GM12878 (cell line): Measurements from ENCODE around the gene MYBL2. TPM values are rescaled to one million over a fixed set of nuclear protein-coding genes. Genes with fewer than 3 reads are reported as not detected.

Experiments used
- ATAC-seq: fragments of 200-7000 bp; cut with Tn5 transposase; 3 replicates; pipeline ENCODE4 v1.9.1; 2020; ENCODE audit warnings: mild to moderate bottlenecking, moderate library complexity
- BruUV-seq: library from RNA; stranded (reverse); fragments of 400-500 nt; replicated peaks from 2 replicates; lab custom pipeline; 2021; lab: Mats Ljungman, UMichigan
- CTCF ChIA-PET: fragments of 300-600 bp; sonication (Branson Sonifier 250); formaldehyde crosslinking; extraction: SDS; loops from one replicate; lab custom pipeline; 2021; ENCODE audit warnings: inconsistent platforms; lab: Yijun Ruan, JAX
- POLR2A ChIA-PET: fragments of 350-600 bp; formaldehyde crosslinking; extraction: SDS; loops from one replicate; lab custom pipeline; 2021; ENCODE audit warnings: inconsistent platforms; lab: Charles Lee
- RAD21 ChIA-PET: fragments of 300-600 bp; sonication (Branson Sonifier 250); formaldehyde crosslinking; loops from one replicate; lab custom pipeline; 2023; ENCODE audit warnings: antibody characterized with exemption; ENCODE audit not compliant: unreplicated experiment; lab: Charles Lee
- SMC1A ChIA-PET: fragments of 300-600 bp; sonication (Branson Sonifier 250); formaldehyde crosslinking; loops from one replicate; lab custom pipeline; 2023; ENCODE audit not compliant: unreplicated experiment, uncharacterized antibody; lab: Charles Lee
- DNase-seq: peaks from one replicate; pipeline ENCODE4 v3.0.0-alpha.2; 2011; ENCODE audit warnings: low read depth, low spot score
- FAIRE-seq: peaks from 3 replicates; lab custom pipeline; 2011; peaks lifted over from hg19 to GRCh38; lab: Jason Lieb, UNC
- H2AFZ ChIP-seq: 2 replicates; pipeline ENCODE4 v1.6.0; 2011; ENCODE audit warnings: low read depth, low read length, control low read depth; ENCODE audit not compliant: control insufficient read depth
- H3K27ac ChIP-seq: 2 replicates; pipeline ENCODE4 v1.5.1; 2011; ENCODE audit warnings: control low read depth; ENCODE audit not compliant: control insufficient read depth, insufficient read depth
- H3K27me3 ChIP-seq, 2 experiments: replicated peaks in 1 of 2; 2 replicates each; pipeline versions ENCODE4 v1.6.0 to v1.6.1; 2011; ENCODE audit warnings: low read length in 1 of 2; ENCODE audit not compliant: control insufficient read depth in 2 of 2, insufficient read depth in 2 of 2
- H3K36me3 ChIP-seq, 2 experiments: 2 replicates each; pipeline ENCODE4 v1.5.1; 2011; ENCODE audit warnings: low read length in 1 of 2; ENCODE audit not compliant: control insufficient read depth in 2 of 2, insufficient read depth in 2 of 2
- H3K4me1 ChIP-seq: 2 replicates; pipeline ENCODE4 v1.6.1; 2011; ENCODE audit warnings: mild to moderate bottlenecking, low read length, moderate library complexity, mixed read lengths; ENCODE audit not compliant: control insufficient read depth, insufficient read depth
- H3K4me2 ChIP-seq: 2 replicates; pipeline ENCODE4 v1.6.0; 2011; ENCODE audit warnings: control low read depth; ENCODE audit not compliant: control insufficient read depth, insufficient read depth
- H3K4me3 ChIP-seq: fragments of 200-600 bp; sonication (generic); 2 replicates; pipeline ENCODE4 v1.5.1; 2016
- H3K79me2 ChIP-seq: 2 replicates; pipeline ENCODE4 v1.6.0; 2011; ENCODE audit warnings: low read length; ENCODE audit not compliant: control insufficient read depth, insufficient read depth
- H3K9ac ChIP-seq: 2 replicates; pipeline ENCODE4 v1.8.0; 2011; ENCODE audit warnings: low read length, control low read depth, mixed read lengths; ENCODE audit not compliant: control insufficient read depth, insufficient read depth
- H3K9me3 ChIP-seq: replicated peaks from 3 replicates; pipeline ENCODE4 v1.5.1; 2011; ENCODE audit warnings: mild to moderate bottlenecking, low read length; ENCODE audit not compliant: control insufficient read depth, insufficient read depth
- H4K20me1 ChIP-seq: 2 replicates; pipeline ENCODE4 v1.6.0; 2011; ENCODE audit not compliant: control insufficient read depth, insufficient read depth
- BACH1 ChIP-seq: fragments of 450-650 bp; IDR thresholded peaks from 2 replicates; pipeline ENCODE4 v1.6.1; 2017; ENCODE audit warnings: mild to moderate bottlenecking, borderline replicate concordance
- CREM ChIP-seq: IDR thresholded peaks from 2 replicates; pipeline ENCODE4 v1.6.1; 2014; ENCODE audit warnings: antibody characterized with exemption, low read depth
- PML ChIP-seq: IDR thresholded peaks from 2 replicates; pipeline ENCODE4 v1.6.1; 2012; ENCODE audit warnings: low read length, inconsistent platforms
- POLR2A ChIP-seq: IDR thresholded peaks from 2 replicates; pipeline ENCODE4 v1.6.1; 2011; ENCODE audit warnings: low read depth, mild to moderate bottlenecking, low read length
- WGBS: methylation state at CpG from one replicate; pipeline ENCODE4 v1.1.6; 2016; ENCODE audit warnings: low lambda C conversion rate; ENCODE audit not compliant: insufficient replicate concordance, insufficient coverage; ENCODE audit errors: missing lambda C conversion rate; 5-methylcytosine and 5-hydroxymethylcytosine counted together
- in situ Hi-C: fragments of 300-500 bp; cut with MboI; formaldehyde crosslinking; loops from 9 replicates; pipeline ENCODE4 v1.14.3; 2018; ENCODE audit warnings: mixed read lengths
- intact Hi-C: fragments of 100-400 bp; cut with micrococcal nuclease; formaldehyde crosslinking; loops from one replicate; pipeline ENCODE4 v1.14.2; 2022; ENCODE audit not compliant: unreplicated experiment
- polyA plus RNA-seq, 11 experiments: library from polyadenylated mRNA; depleted of rRNA in 4 of 11; unstranded in 6 of 11; stranded (reverse) in 5 of 11; fragments of >200 nt; fragmentation: Nextera tagmentation in 4 of 11; fragmentation: Illumina TruSeq in 1 of 11; extraction: Ambion mirVana in 4 of 11; extraction: Trizol in 1 of 11; gene quantifications; 1 replicate in 1 of 11; 2 replicates in 10 of 11; pipeline versions ENCODE4 v1.2.1 to v1.2.3, GENCODE V29; 2011 to 2016; ENCODE audit warnings: inconsistent platforms in 2 of 11, missing spikeins in 2 of 11, low read depth in 1 of 11
- total RNA-seq, 4 experiments: library from RNA; depleted of rRNA in 3 of 4; stranded (reverse); fragments of >200 nt in 3 of 4; fragmentation: Illumina TruSeq in 1 of 4; extraction: Trizol in 1 of 4; gene quantifications; 2 replicates each; pipeline versions ENCODE4 v1.2.1 to v1.2.3, GENCODE V29; 2013 to 2021
- TF ChIP-seq, protein P1 (sequence below), 3 experiments: IDR thresholded peaks in 2 of 3; conservative IDR thresholded peaks in 1 of 3; 2 replicates each; pipeline ENCODE4 v1.5.1; 2011; ENCODE audit warnings: low read depth in 3 of 3, low read length in 3 of 3, mild to moderate bottlenecking in 3 of 3, control low read depth in 2 of 3, moderate library complexity in 2 of 3, inconsistent platforms in 1 of 3, mixed read lengths in 1 of 3; ENCODE audit not compliant: control insufficient read depth in 2 of 3, insufficient read depth in 1 of 3; ENCODE audit errors: extremely low read depth in 1 of 3

Gene MYBL2
- total and polyA plus RNA-seq, 10 of the 15 experiments (the other 5 are each of a cell fraction or from before 2014, with no cell fraction given): 4.5 to 213 (median 74.2) TPM

GRCh38 chr20:43699941-43700565 lies 33.1 kb downstream of the MYBL2 start:
- DNase-seq (no peak), FAIRE-seq (no peak), ATAC-seq (no peak)
- no TSS peak for BruUV-seq
- ChIA-PET CTCF (no interaction called here), POLR2A (no interaction called here), SMC1A (no interaction called here), RAD21 (no interaction called here)
- Histone ChIP-seq H3K79me2 (no peaks in the 10 kb centered on the region), H3K9ac (no peak overlapping the region), H3K27ac (no peak overlapping the region), H3K9me3 (no peaks in the 10 kb centered on the region), H4K20me1 (no peaks in the 10 kb centered on the region), H2AFZ (no peak overlapping the region), H3K36me3 (peaks cover 35 to 40% of the 10 kb centered on the region in 2 experiments; a peak in 3 of 4 replicates), H3K4me1 (no peaks in the 10 kb centered on the region), H3K27me3 (no peaks in the 10 kb centered on the region), H3K4me2 (no peak overlapping the region), H3K4me3 (no peak overlapping the region)
- in situ Hi-C loops (no loop called here), intact Hi-C loops (no loop called here)
- 92% methylated on average over 8 of the region's 8 CpGs for WGBS
- TF ChIP-seq CREM (no peak), POLR2A (0 out of 2 replicates have a peak, but pooled peaks have one; percentile 16)

DNA sequence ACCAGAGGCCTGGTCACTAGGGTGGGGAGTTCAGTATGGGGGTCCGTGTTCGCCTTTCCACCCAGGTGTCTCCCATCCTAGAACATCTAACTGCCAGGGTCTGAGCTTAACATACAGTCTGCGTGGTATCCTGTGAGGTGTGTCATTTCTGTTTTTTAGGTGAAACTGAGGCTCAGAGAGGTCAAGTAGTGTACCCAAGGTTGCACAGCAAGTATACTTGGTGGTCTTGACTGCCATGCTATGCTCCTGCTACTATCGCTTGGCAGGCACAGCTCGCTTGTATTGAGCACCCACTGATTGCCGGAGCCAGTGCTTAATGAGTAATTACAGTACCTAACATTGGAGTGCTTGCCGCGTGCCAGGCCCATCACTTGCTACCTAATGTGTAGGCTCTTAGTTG lies 33.7 kb downstream of the MYBL2 start:
- BruUV-seq: no TSS peak
- in situ Hi-C loops: no loop called here

More for the DNA sequence above, 33.7 kb downstream of the MYBL2 start:
- intact Hi-C loops: no loop called here
- FAIRE-seq (no peak), ATAC-seq (no peak), DNase-seq (no peak)
- H3K9ac ChIP-seq: no peak overlapping the region
- WGBS: 97% methylated on average over 8 of the region's 8 CpGs
- CTCF ChIA-PET: interaction anchor here (1.7 kb wide), 1 partner anchor 8 kb away, joined by 5 read pairs; no protein-coding TSS in a partner anchor
- TF ChIP-seq, protein P1, sequence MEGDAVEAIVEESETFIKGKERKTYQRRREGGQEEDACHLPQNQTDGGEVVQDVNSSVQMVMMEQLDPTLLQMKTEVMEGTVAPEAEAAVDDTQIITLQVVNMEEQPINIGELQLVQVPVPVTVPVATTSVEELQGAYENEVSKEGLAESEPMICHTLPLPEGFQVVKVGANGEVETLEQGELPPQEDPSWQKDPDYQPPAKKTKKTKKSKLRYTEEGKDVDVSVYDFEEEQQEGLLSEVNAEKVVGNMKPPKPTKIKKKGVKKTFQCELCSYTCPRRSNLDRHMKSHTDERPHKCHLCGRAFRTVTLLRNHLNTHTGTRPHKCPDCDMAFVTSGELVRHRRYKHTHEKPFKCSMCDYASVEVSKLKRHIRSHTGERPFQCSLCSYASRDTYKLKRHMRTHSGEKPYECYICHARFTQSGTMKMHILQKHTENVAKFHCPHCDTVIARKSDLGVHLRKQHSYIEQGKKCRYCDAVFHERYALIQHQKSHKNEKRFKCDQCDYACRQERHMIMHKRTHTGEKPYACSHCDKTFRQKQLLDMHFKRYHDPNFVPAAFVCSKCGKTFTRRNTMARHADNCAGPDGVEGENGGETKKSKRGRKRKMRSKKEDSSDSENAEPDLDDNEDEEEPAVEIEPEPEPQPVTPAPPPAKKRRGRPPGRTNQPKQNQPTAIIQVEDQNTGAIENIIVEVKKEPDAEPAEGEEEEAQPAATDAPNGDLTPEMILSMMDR (IDR thresholded peaks at IDR 0.05 in 2 of 3, conservative IDR thresholded peaks at IDR 0.05 in 1 of 3; ENCODE audit: control insufficient read depth in 2 of 3, extremely low read depth in 1 of 3, insufficient read depth in 1 of 3, low read depth in 3 of 3, low read length in 3 of 3): no peak
- TF ChIP-seq BACH1 (no peak), PML (no peak)
- H3K4me3 ChIP-seq: no peak overlapping the region
- RAD21 ChIA-PET: no interaction called here
- no peak overlapping the region for H2AFZ ChIP-seq
- no peaks in the 10 kb centered on the region for H4K20me1 ChIP-seq
- no peak overlapping the region for H3K27ac ChIP-seq
- SMC1A ChIA-PET: no interaction called here
- H3K4me1 ChIP-seq: no peaks in the 10 kb centered on the region
- H3K4me2 ChIP-seq: no peak overlapping the region
- no peaks in the 10 kb centered on the region for H3K79me2 ChIP-seq
- no peaks in the 10 kb centered on the region for H3K9me3 ChIP-seq
- H3K36me3 ChIP-seq: peaks cover 35 to 42% of the 10 kb centered on the region in 2 experiments; a peak in 3 of 4 replicates
- POLR2A ChIA-PET: no interaction called here
- H3K27me3 ChIP-seq: no peaks in the 10 kb centered on the region
